GM21717 (cell line): ENCODE data around the gene ABI3BP.
"Not testable (repeated sequence)": the region's sequence is repeated elsewhere in the genome, so short reads cannot be mapped to it uniquely, and the experiment has no call there.

Experiments used
- ATAC-seq: cut with Tn5 transposase; IDR thresholded peaks from one replicate; pipeline ENCODE4 v1.9.1; 2021; ENCODE audit warnings: mild to moderate bottlenecking, moderate library complexity; ENCODE audit not compliant: unreplicated experiment

The ABI3BP gene

GRCh38 chr3:100993309-100993708 is at the start of gene ABI3BP:
Gene ABI3BP (minus strand): TSS chr3:100993421. CDS start chr3:100993384, 37 bp downstream.
- no peak for ATAC-seq

- ATAC-seq: no peak
These were observed 46.1 kb upstream of the ABI3BP start for GRCh38 chr3:101039285-101039684.

GRCh38 chr3:101038880-101039279 is 45.7 kb upstream of the ABI3BP start:
- no peak for ATAC-seq

GRCh38 chr3:101038393-101038792 is 45.2 kb upstream of the ABI3BP start:
- ATAC-seq: no peak

GRCh38 chr3:101037613-101038012 is 44.4 kb upstream of the ABI3BP start:
- no peak for ATAC-seq

GRCh38 chr3:101036676-101037075 is 43.5 kb upstream of the ABI3BP start:
- ATAC-seq: no peak

GRCh38 chr3:101036213-101036618 is 43.0 kb upstream of the ABI3BP start:
- ATAC-seq: no peak

- ATAC-seq: no peak
These were observed 34.1 kb upstream of the ABI3BP start for GRCh38 chr3:101027286-101027685.

GRCh38 chr3:101026881-101027280 is 33.7 kb upstream of the ABI3BP start:
- no peak for ATAC-seq

- no peak for ATAC-seq
These were observed 33.0 kb upstream of the ABI3BP start for GRCh38 chr3:101026244-101026643.

GRCh38 chr3:101020351-101021015 is 27.3 kb upstream of the ABI3BP start:
- ATAC-seq: no peak

GRCh38 chr3:101017017-101017416 is 23.8 kb upstream of the ABI3BP start:
- ATAC-seq: no peak

- ATAC-seq: not testable (repeated sequence)
These were observed 19.1 kb upstream of the ABI3BP start for GRCh38 chr3:101012312-101012711.

GRCh38 chr3:101011136-101011535 is 17.9 kb upstream of the ABI3BP start:
- ATAC-seq: no peak

- no peak for ATAC-seq
These were observed 17.1 kb upstream of the ABI3BP start for GRCh38 chr3:101010296-101010695.

GRCh38 chr3:101009386-101009785 is 16.2 kb upstream of the ABI3BP start:
- ATAC-seq: no peak

GRCh38 chr3:100999160-100999559 is 5.9 kb upstream of the ABI3BP start:
- ATAC-seq: no peak

- no peak for ATAC-seq
These were observed 1.6 kb upstream of the ABI3BP start for GRCh38 chr3:100994809-100995208.

GRCh38 chr3:100994187-100994586 is 966 bp upstream of the ABI3BP start:
- no peak for ATAC-seq

GRCh38 chr3:100992231-100993012 is 799 bp downstream of the ABI3BP start:
- ATAC-seq: no peak

- ATAC-seq: no peak
These were observed 5.1 kb downstream of the ABI3BP start for GRCh38 chr3:100988080-100988479.

GRCh38 chr3:100984308-100984707 is 8.9 kb downstream of the ABI3BP start:
- no peak for ATAC-seq
